Measurements from ENCODE around the gene ATG16L1.

- no peak for TF ChIP-seq CTCF (optimal IDR thresholded peaks at IDR 0.05 in 1 of 3, IDR thresholded peaks at IDR 0.05 in 1 of 3, conservative IDR thresholded peaks at IDR 0.05 in 1 of 3; ENCODE audit: extremely low read depth in 1 of 3, insufficient read depth in 2 of 3, low read length in 3 of 3)
- no peak for TF ChIP-seq EZH2 (IDR thresholded peaks at IDR 0.05; ENCODE audit: low read length)
Observed at GRCh38 chr2:233341296-233341695, 89.8 kb downstream of the ATG16L1 start.

All from keratinocyte (primary cell).